ENCODE measurements around the gene DYNLT2.

DNA sequence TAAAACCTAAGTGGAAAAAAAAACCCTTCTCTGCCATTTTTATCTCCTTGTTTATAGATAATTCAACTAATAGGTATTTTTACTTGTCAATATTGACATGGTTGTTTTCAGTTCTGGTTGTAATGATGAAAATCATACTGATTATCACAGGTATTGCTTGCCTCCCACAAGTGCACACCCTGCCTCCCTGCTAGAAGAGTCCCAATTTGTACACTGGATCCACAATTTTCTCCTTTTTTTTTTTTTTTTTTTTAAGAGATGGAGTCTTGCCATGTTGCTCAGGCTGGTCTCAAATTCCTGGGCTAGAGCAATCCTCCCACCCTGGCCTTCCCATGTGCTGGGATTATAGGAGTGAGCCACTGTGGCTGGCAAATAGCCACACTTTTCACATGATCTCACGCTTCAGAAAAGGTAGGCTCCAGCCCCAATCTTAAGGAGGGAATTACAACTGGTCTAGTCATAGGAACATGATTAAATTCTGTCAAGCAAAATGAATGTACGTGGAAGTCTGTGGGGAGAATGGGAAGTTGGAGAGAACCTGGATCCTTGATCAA, 12.3 kb downstream of the DYNLT2 start:
- TF ChIP-seq EZH2 (IDR thresholded peaks at IDR 0.05; ENCODE audit: insufficient read depth, poor library complexity, severe bottlenecking) (no peak), EZH2phosphoT487 (IDR thresholded peaks at IDR 0.05; ENCODE audit: insufficient read depth, low read depth) (no peak)

Measured in GM23248 (cell line).